GM12875 (cell line): Measurements from ENCODE around the gene UBE2L5.

Experiments used
- H3K4me3 ChIP-seq: one replicate; pipeline ENCODE4 v1.5.1; 2011; ENCODE audit warnings: low read depth, low read length, control low read depth
- TF ChIP-seq, protein P1 (sequence below): IDR thresholded peaks from 2 replicates; pipeline ENCODE4 v1.5.1; 2011; ENCODE audit warnings: low read depth, mild to moderate bottlenecking, control low read depth, inconsistent platforms, low read length, moderate library complexity, borderline replicate concordance; ENCODE audit not compliant: insufficient read depth

UBE2L5 gene

DNA sequence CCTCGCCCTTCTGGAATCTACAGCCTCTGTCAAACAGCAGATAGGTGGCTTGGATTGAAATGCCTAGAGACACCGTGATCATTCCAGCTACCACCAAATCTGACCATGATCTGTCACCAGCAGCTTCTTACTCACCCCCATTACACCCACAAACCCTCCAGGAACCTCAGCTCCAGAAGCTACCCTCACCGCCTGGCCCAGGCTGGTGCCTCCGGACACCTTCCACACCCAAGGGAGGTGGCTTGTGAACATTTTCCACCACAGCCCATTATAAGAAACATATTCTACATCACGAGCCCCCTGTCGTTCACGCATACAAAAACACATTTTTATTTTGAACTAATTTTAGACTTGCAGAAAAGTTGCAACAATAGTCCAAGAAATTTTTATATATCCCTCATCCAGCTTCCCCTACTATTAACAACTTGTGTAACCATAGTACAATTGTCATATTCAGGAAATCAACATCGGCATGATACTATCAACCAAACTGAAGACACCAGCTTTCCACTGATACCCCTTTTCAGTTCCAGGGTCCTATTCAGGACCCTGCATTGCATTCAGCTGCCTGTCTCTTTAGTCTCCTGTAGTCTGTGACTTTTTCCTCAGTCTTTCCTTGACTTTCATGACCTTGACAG, 15.4 kb upstream of the UBE2L5 start:
- TF ChIP-seq, protein P1, sequence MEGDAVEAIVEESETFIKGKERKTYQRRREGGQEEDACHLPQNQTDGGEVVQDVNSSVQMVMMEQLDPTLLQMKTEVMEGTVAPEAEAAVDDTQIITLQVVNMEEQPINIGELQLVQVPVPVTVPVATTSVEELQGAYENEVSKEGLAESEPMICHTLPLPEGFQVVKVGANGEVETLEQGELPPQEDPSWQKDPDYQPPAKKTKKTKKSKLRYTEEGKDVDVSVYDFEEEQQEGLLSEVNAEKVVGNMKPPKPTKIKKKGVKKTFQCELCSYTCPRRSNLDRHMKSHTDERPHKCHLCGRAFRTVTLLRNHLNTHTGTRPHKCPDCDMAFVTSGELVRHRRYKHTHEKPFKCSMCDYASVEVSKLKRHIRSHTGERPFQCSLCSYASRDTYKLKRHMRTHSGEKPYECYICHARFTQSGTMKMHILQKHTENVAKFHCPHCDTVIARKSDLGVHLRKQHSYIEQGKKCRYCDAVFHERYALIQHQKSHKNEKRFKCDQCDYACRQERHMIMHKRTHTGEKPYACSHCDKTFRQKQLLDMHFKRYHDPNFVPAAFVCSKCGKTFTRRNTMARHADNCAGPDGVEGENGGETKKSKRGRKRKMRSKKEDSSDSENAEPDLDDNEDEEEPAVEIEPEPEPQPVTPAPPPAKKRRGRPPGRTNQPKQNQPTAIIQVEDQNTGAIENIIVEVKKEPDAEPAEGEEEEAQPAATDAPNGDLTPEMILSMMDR, result no peak

DNA sequence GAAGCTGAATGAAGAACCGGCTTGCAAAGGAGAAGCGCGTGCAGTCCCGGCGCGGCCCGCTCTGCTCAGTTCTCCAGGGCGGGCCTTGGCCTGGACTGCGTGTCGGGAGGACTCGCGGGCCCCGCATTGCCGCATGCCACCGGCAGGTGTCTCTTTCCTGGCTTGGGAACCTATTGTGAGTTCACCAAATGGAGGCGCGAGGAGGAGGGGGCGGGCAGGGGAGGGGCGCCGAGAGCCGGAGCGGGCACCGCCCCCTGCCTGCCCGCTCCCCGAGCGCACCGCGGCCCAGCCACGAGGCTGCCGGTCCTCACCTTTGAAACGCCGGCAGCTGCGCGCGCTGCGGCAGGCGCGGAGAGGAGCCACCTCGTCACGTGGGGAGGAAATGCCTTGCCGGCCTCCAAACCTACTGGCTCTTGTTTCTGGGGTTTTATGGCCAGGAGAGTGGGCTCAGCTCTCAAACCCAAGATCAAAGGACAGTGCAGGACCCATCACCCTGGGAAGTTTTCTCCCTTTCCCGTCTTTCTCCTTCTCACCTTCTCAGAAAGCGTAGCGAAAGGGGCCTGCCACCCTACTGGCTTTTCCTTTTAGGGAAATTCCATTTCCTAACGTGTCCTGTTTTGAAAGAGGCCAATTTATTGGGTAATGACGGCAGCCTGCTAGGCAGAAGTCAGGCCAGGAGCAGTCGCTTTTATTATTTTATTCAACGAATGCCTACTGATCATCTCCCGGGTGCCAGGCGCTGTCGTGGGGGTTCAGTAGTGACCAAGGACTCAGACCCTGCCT, 13.8 kb upstream of the UBE2L5 start:
- TF ChIP-seq, protein P1, result peak; percentile 77
- no peak overlapping the region for H3K4me3 ChIP-seq

More for the DNA sequence above, 15.4 kb upstream of the UBE2L5 start:
- no peak overlapping the region for H3K4me3 ChIP-seq

DNA sequence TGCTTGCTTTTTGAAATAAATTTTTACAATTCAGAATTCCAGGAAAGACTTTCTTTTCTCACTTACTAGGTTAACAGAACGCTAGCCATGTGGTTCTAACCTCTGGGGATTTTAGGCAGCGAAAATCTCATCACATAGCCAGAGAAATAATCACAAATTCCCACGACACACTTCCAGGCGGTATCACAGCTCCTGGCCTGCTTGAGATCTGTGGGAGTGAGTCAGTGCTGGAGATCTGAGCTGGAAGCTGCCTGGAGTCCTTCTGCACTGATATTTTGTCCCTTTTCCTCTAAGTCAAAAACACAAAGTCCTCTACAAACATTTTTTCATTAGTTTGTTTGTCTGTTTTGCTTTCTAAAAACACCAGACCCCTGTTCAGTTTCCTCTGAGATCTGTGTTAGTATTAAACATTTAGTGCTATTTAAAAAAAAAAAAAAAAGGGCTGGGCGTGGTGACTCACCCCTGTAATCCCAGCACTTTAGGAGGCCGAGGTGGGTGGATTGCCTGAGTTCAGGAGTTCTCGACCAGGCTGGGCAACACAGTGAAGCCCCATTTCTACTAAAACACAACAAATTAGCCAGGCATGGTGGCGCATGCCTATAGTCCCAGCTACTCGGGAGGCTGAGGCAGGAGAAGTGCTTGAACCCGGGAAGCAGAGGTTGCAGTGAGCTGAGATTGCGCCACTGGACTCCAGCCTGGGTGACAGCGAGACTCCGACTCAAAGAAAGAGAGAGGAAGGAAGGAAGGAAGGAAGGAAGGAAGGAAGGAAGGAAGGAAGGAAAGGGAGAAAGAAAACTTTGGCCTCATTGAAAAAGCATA, 12.2 kb upstream of the UBE2L5 start:
- TF ChIP-seq, protein P1, result no peak
- no peak overlapping the region for H3K4me3 ChIP-seq

DNA sequence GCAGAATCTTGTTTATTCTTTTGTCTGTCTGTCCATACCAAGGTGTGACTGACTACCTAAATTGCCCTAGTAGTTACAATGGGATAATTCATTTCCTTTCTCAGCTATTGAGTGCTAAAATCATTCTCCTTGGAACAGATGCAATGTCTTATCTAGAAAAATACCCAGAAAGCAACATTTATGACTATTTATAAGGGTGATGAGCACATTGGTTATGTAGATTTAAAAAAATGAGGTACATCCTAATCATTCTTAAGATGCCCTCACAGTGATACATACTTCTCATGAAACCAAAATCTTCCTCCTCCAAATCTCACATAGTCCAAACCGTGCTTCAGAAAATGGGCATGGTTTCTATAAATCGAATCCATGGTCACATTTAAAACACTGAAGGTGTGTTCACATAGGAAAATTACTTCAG, 11.6 kb upstream of the UBE2L5 start:
- TF ChIP-seq, protein P1, result no peak
- no peak overlapping the region for H3K4me3 ChIP-seq

DNA sequence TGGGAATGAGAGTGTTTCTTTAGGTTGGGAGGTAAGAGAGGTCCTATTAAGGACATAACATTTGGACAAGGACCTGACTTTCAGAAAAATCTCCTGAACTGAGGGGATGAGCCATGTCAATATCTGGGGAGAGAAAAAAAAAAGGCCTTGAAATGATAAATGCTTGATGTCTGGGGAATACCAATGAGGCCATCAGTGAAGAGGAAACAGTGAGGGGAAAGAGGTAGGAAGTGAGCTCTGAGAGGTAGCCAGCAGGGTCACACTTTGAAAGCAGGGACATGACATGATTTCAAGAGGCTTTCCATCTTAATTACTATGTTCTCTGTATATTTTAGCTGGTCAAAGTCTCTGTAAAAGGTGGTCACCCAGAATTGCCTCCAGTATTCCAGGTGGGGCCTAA, 9.9 kb upstream of the UBE2L5 start:
- TF ChIP-seq, protein P1, result no peak
- H3K4me3 ChIP-seq, result no peak overlapping the region

DNA sequence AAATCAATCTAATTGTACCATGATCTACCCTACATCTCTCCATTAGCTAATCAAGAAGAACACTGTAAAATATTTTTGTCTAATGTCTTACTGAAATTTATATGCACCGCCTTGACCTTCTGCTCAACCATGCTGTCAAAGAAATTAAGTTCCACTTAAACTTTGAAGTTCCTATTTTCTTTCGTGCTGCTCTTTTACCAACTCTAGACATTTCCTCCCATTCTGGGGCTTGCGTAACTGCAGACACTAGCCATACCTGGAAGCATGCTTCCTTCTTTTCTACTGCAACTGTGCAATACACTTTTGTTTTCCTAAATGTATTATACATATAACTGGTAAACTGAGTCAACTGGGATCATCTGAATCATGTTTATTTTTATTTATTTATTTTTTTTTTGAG, 8.5 kb upstream of the UBE2L5 start:
- no peak overlapping the region for H3K4me3 ChIP-seq
- TF ChIP-seq, protein P1, result no peak
